Measurements from ENCODE around the gene ACSS2. TPM values are rescaled to one million over a fixed set of nuclear protein-coding genes. Genes with fewer than 3 reads are reported as not detected.
A peak's percentile ranks its signal among the peaks of the same experiment; 100 is the strongest.

ACSS2 gene
- polyA plus RNA-seq, 6 donors from 2014 or later: 4.8 to 20.1 (median 5.7) TPM

- no peak for ATAC-seq (ENCODE audit: low read depth in 2 of 2)
- H3K27me3 Mint-ChIP-seq: no peaks in the 10 kb centered on the region
- H3K36me3 Mint-ChIP-seq: peaks cover 0 to 17% of the 10 kb centered on the region in 2 donors
Measured at GRCh38 chr20:34926581-34926980, 50.2 kb downstream of the ACSS2 start.

GRCh38 chr20:34927736-34928135 lies 51.3 kb downstream of the ACSS2 start:
- no peaks in the 10 kb centered on the region for H3K27me3 Mint-ChIP-seq
- H3K9me3 Mint-ChIP-seq: no peaks in the 10 kb centered on the region
- no peak for DNase-seq
- H3K36me3 Mint-ChIP-seq: peaks cover 0 to 17% of the 10 kb centered on the region in 2 donors
- no peak overlapping the region for H3K27ac Mint-ChIP-seq
- ATAC-seq (ENCODE audit: low read depth in 2 of 2): no peak
- H3K4me3 Mint-ChIP-seq: no peak overlapping the region
- no peaks in the 10 kb centered on the region for H3K4me1 Mint-ChIP-seq

More at GRCh38 chr20:34926581-34926980, 50.2 kb downstream of the ACSS2 start:
- no peak for DNase-seq
- H3K4me3 Mint-ChIP-seq: no peak overlapping the region
- H3K9me3 Mint-ChIP-seq: no peaks in the 10 kb centered on the region
- H3K4me1 Mint-ChIP-seq: no peaks in the 10 kb centered on the region
- H3K27ac Mint-ChIP-seq: no peak overlapping the region

GRCh38 chr20:34928411-34928810 lies 52.0 kb downstream of the ACSS2 start:
- Mint-ChIP-seq H3K9me3 (no peaks in the 10 kb centered on the region), H3K27ac (no peak overlapping the region), H3K27me3 (no peaks in the 10 kb centered on the region), H3K4me1 (no peaks in the 10 kb centered on the region), H3K36me3 (peaks cover 0 to 17% of the 10 kb centered on the region in 2 donors), H3K4me3 (no peak overlapping the region)
- ATAC-seq (ENCODE audit: low read depth in 2 of 2) (no peak), DNase-seq (no peak)

- H3K36me3 Mint-ChIP-seq: peaks cover 0 to 17% of the 10 kb centered on the region in 2 donors
- H3K4me1 Mint-ChIP-seq: no peaks in the 10 kb centered on the region
- H3K4me3 Mint-ChIP-seq: no peak overlapping the region
- no peak overlapping the region for H3K27ac Mint-ChIP-seq
- H3K27me3 Mint-ChIP-seq: no peaks in the 10 kb centered on the region
- ATAC-seq (ENCODE audit: low read depth in 2 of 2) (no peak), DNase-seq (no peak)
- no peaks in the 10 kb centered on the region for H3K9me3 Mint-ChIP-seq
Measured at GRCh38 chr20:34931771-34932170, 55.4 kb downstream of the ACSS2 start.

GRCh38 chr20:34938466-34939163 lies 62.2 kb downstream of the ACSS2 start:
- Mint-ChIP-seq H3K27me3 (no peaks in the 10 kb centered on the region), H3K36me3 (no peaks in the 10 kb centered on the region), H3K4me1 (peaks cover 8 to 9% (median 8%) of the 10 kb centered on the region in 3 donors), H3K9me3 (no peaks in the 10 kb centered on the region), H3K27ac (peak overlapping the region in 4 of 6 donors; percentile 17 to 82 (median 62)), H3K4me3 (peak overlapping the region in 2 of 8 donors; percentile 39 to 45)
- ATAC-seq (ENCODE audit: low read depth in 2 of 2) (peak; percentile 69 to 80), DNase-seq (peak; percentile 22)

- Mint-ChIP-seq H3K4me1 (peaks cover 8 to 9% (median 8%) of the 10 kb centered on the region in 3 donors), H3K9me3 (no peaks in the 10 kb centered on the region), H3K27me3 (no peaks in the 10 kb centered on the region), H3K36me3 (no peaks in the 10 kb centered on the region), H3K27ac (no peak overlapping the region), H3K4me3 (no peak overlapping the region)
- DNase-seq (no peak), ATAC-seq (ENCODE audit: low read depth in 2 of 2) (no peak)
Measured at GRCh38 chr20:34940081-34940481, 63.7 kb downstream of the ACSS2 start.

GRCh38 chr20:34941226-34941625 lies 64.8 kb downstream of the ACSS2 start:
- Mint-ChIP-seq H3K4me1 (peaks cover 8 to 9% (median 8%) of the 10 kb centered on the region in 3 donors), H3K9me3 (no peaks in the 10 kb centered on the region), H3K4me3 (no peak overlapping the region), H3K27me3 (no peaks in the 10 kb centered on the region), H3K36me3 (no peaks in the 10 kb centered on the region), H3K27ac (no peak overlapping the region)
- DNase-seq (no peak), ATAC-seq (ENCODE audit: low read depth in 2 of 2) (no peak)

- H3K4me3 Mint-ChIP-seq: no peak overlapping the region
- H3K9me3 Mint-ChIP-seq: no peaks in the 10 kb centered on the region
- H3K27ac Mint-ChIP-seq: no peak overlapping the region
- no peak for DNase-seq
- H3K36me3 Mint-ChIP-seq: no peaks in the 10 kb centered on the region
- H3K4me1 Mint-ChIP-seq: peaks cover 8 to 9% (median 8%) of the 10 kb centered on the region in 3 donors
- ATAC-seq (ENCODE audit: low read depth in 2 of 2): no peak
- no peaks in the 10 kb centered on the region for H3K27me3 Mint-ChIP-seq
Measured at GRCh38 chr20:34942301-34942700, 65.9 kb downstream of the ACSS2 start.

- peaks cover 0 to under 1% of the 10 kb centered on the region in 2 donors for H3K36me3 Mint-ChIP-seq
- no peak overlapping the region for H3K27ac Mint-ChIP-seq
- peaks cover 0 to 3% (median 0%) of the 10 kb centered on the region in 3 donors for H3K4me1 Mint-ChIP-seq
- H3K27me3 Mint-ChIP-seq: no peaks in the 10 kb centered on the region
- H3K9me3 Mint-ChIP-seq: no peaks in the 10 kb centered on the region
- no peak for DNase-seq
- no peak overlapping the region for H3K4me3 Mint-ChIP-seq
- ATAC-seq (ENCODE audit: low read depth in 2 of 2): no peak
Measured at GRCh38 chr20:34943808-34944567, 67.6 kb downstream of the ACSS2 start.

GRCh38 chr20:34945315-34946077 lies 69.1 kb downstream of the ACSS2 start:
- peak overlapping the region in 2 of 6 donors; percentile 69 to 80 for H3K27ac Mint-ChIP-seq
- peaks cover 5 to 8% of the 10 kb centered on the region in 2 donors for H3K36me3 Mint-ChIP-seq
- peaks cover 0 to 3% (median 0%) of the 10 kb centered on the region in 3 donors for H3K4me1 Mint-ChIP-seq
- H3K9me3 Mint-ChIP-seq: no peaks in the 10 kb centered on the region
- H3K4me3 Mint-ChIP-seq: no peak overlapping the region
- DNase-seq: no peak
- H3K27me3 Mint-ChIP-seq: no peaks in the 10 kb centered on the region
- no peak for ATAC-seq (ENCODE audit: low read depth in 2 of 2)

- no peak for DNase-seq
- no peak overlapping the region for H3K4me3 Mint-ChIP-seq
- H3K36me3 Mint-ChIP-seq: peaks cover 5 to 8% of the 10 kb centered on the region in 2 donors
- no peaks in the 10 kb centered on the region for H3K9me3 Mint-ChIP-seq
- H3K27me3 Mint-ChIP-seq: no peaks in the 10 kb centered on the region
- no peak overlapping the region for H3K27ac Mint-ChIP-seq
- no peak for ATAC-seq (ENCODE audit: low read depth in 2 of 2)
- peaks cover 0 to 3% (median 0%) of the 10 kb centered on the region in 3 donors for H3K4me1 Mint-ChIP-seq
Measured at GRCh38 chr20:34946661-34947060, 70.2 kb downstream of the ACSS2 start.

- H3K36me3 Mint-ChIP-seq: peaks cover 5 to 8% of the 10 kb centered on the region in 2 donors
- no peaks in the 10 kb centered on the region for H3K9me3 Mint-ChIP-seq
- H3K4me3 Mint-ChIP-seq: no peak overlapping the region
- peaks cover 0 to 3% (median 0%) of the 10 kb centered on the region in 3 donors for H3K4me1 Mint-ChIP-seq
- no peak for DNase-seq
- no peak for ATAC-seq (ENCODE audit: low read depth in 2 of 2)
- no peak overlapping the region for H3K27ac Mint-ChIP-seq
- no peaks in the 10 kb centered on the region for H3K27me3 Mint-ChIP-seq
Measured at GRCh38 chr20:34947336-34947735, 70.9 kb downstream of the ACSS2 start.

GRCh38 chr20:34948030-34948429 lies 71.6 kb downstream of the ACSS2 start:
- no peak overlapping the region for H3K4me3 Mint-ChIP-seq
- ATAC-seq (ENCODE audit: low read depth in 2 of 2) (no peak), DNase-seq (no peak)
- H3K4me1 Mint-ChIP-seq: peaks cover 0 to 3% (median 0%) of the 10 kb centered on the region in 3 donors
- peaks cover 5 to 8% of the 10 kb centered on the region in 2 donors for H3K36me3 Mint-ChIP-seq
- H3K27ac Mint-ChIP-seq: peak overlapping the region in 1 of 6 donors; percentile 49
- no peaks in the 10 kb centered on the region for H3K9me3 Mint-ChIP-seq
- H3K27me3 Mint-ChIP-seq: no peaks in the 10 kb centered on the region

Data from naive B cell (primary cell).